Vagina (tissue), 2 donors: Measurements from ENCODE around the gene ATP5PD. TPM values are rescaled to one million over a fixed set of nuclear protein-coding genes. Genes with fewer than 3 reads are reported as not detected.

Source experiments
- DNase-seq, 2 donors: peaks; one replicate each; pipeline ENCODE4 v3.0.0-alpha.2; 2017; ENCODE audit errors: extremely low spot score in 2 of 2
- H3K27ac ChIP-seq: fragments of 200-600 bp; sonication (generic); one replicate; pipeline ENCODE4 v1.5.1; 2019
- H3K27me3 ChIP-seq: fragments of 200-600 bp; sonication (generic); one replicate; pipeline ENCODE4 v1.5.1; 2019
- H3K36me3 ChIP-seq, 2 donors: fragments of 200-600 bp; sonication (generic); one replicate each; pipeline ENCODE4 v1.5.1; 2017 to 2019
- H3K4me1 ChIP-seq: fragments of 200-600 bp; sonication (generic); one replicate; pipeline ENCODE4 v1.5.1; 2019
- H3K4me3 ChIP-seq, 2 donors: fragments of 200-600 bp; sonication (generic); 1 replicate in 1 of 2; 2 replicates in 1 of 2; pipeline ENCODE4 v1.5.1; 2016 to 2019
- H3K9me3 ChIP-seq: fragments of 200-600 bp; sonication (generic); one replicate; pipeline ENCODE4 v1.5.1; 2019
- CTCF ChIP-seq, 3 experiments: fragments of 450-650 bp in 2 of 3; fragments of 200-600 bp in 1 of 3; sonication (generic) in 1 of 3; IDR thresholded peaks; one replicate each; pipeline ENCODE4 v1.5.1; 2017 to 2019; ENCODE audit warnings: antibody characterized with exemption in 3 of 3, mild to moderate bottlenecking in 2 of 3, moderate library complexity in 2 of 3
- POLR2A ChIP-seq, 2 donors: fragments of 450-650 bp; IDR thresholded peaks; one replicate each; pipeline ENCODE4 v1.6.1; 2017; ENCODE audit warnings: antibody characterized with exemption in 2 of 2, mild to moderate bottlenecking in 2 of 2, moderate library complexity in 2 of 2
- POLR2AphosphoS5 ChIP-seq, 2 donors: sonication (generic); formaldehyde crosslinking; IDR thresholded peaks; one replicate each; pipeline ENCODE4 v1.9.0; 2017; ENCODE audit warnings: antibody characterized with exemption in 2 of 2, mild to moderate bottlenecking in 2 of 2, low read depth in 1 of 2; ENCODE audit not compliant: insufficient read depth in 1 of 2
- intact Hi-C: fragments of 100-400 bp; cut with DNase I; formaldehyde crosslinking; loops from one replicate; pipeline ENCODE4 v1.15.1; 2023
- total RNA-seq: library from RNA; depleted of rRNA; stranded (reverse); fragments of >200 nt; gene quantifications from one replicate; pipeline ENCODE4 v1.2.3, GENCODE V29; 2016

Gene ATP5PD
- total RNA-seq, 1 donor from 2014 or later, result 149 TPM

- no peaks in the 10 kb centered on the region for H3K9me3 ChIP-seq
- peaks cover 34% of the 10 kb centered on the region for H3K4me1 ChIP-seq
- no peak for TF ChIP-seq POLR2AphosphoS5 (IDR thresholded peaks at IDR 0.05; ENCODE audit: insufficient read depth in 1 of 2, low read depth in 1 of 2)
- TF ChIP-seq CTCF (IDR thresholded peaks at IDR 0.05), result no peak
- no peak for TF ChIP-seq POLR2A (IDR thresholded peaks at IDR 0.05)
- intact Hi-C loops, result no loop called here
- H3K27me3 ChIP-seq, result no peaks in the 10 kb centered on the region
- H3K36me3 ChIP-seq, result no peaks in the 10 kb centered on the region
- no peak for DNase-seq
- no peak overlapping the region for H3K4me3 ChIP-seq
- H3K27ac ChIP-seq, result no peak overlapping the region
Observed at GRCh38 chr17:75081611-75082540, 35.1 kb upstream of the ATP5PD start.

- intact Hi-C loops, result loop anchor here (10.0 kb wide), 1 partner anchor 46 kb away; no protein-coding TSS in a partner anchor
- Histone ChIP-seq H3K36me3 (no peaks in the 10 kb centered on the region), H3K27me3 (no peaks in the 10 kb centered on the region), H3K9me3 (no peaks in the 10 kb centered on the region), H3K4me1 (peaks cover 34% of the 10 kb centered on the region), H3K4me3 (no peak overlapping the region), H3K27ac (no peak overlapping the region)
- DNase-seq, result no peak
- TF ChIP-seq CTCF (IDR thresholded peaks at IDR 0.05) (no peak), POLR2AphosphoS5 (IDR thresholded peaks at IDR 0.05; ENCODE audit: insufficient read depth in 1 of 2, low read depth in 1 of 2) (no peak), POLR2A (IDR thresholded peaks at IDR 0.05) (no peak)
Observed at GRCh38 chr17:75079023-75079373, 32.2 kb upstream of the ATP5PD start.

- no peak overlapping the region for H3K4me3 ChIP-seq
- intact Hi-C loops, result loop anchor here (10.0 kb wide), 1 partner anchor 46 kb away; no protein-coding TSS in a partner anchor
Observed at GRCh38 chr17:75078284-75079022, 31.7 kb upstream of the ATP5PD start.

GRCh38 chr17:75077496-75078283 is 30.9 kb upstream of the ATP5PD start:
- intact Hi-C loops, result loop anchor here (10.0 kb wide), 1 partner anchor 47 kb away; no protein-coding TSS in a partner anchor
- peak in 1 of 2 donors; percentile 94 for DNase-seq
- TF ChIP-seq CTCF (IDR thresholded peaks at IDR 0.05) (no peak), POLR2AphosphoS5 (IDR thresholded peaks at IDR 0.05; ENCODE audit: insufficient read depth in 1 of 2, low read depth in 1 of 2) (peak in 1 of 2 donors; percentile 58), POLR2A (IDR thresholded peaks at IDR 0.05) (no peak)

More at GRCh38 chr17:75078284-75079022, 31.7 kb upstream of the ATP5PD start:
- no peaks in the 10 kb centered on the region for H3K36me3 ChIP-seq
- H3K27me3 ChIP-seq, result no peaks in the 10 kb centered on the region
- no peak for TF ChIP-seq POLR2A (IDR thresholded peaks at IDR 0.05)
- TF ChIP-seq CTCF (IDR thresholded peaks at IDR 0.05), result no peak
- TF ChIP-seq POLR2AphosphoS5 (IDR thresholded peaks at IDR 0.05; ENCODE audit: insufficient read depth in 1 of 2, low read depth in 1 of 2), result no peak
- H3K27ac ChIP-seq, result peak overlapping the region; percentile 72
- no peak for DNase-seq
- no peaks in the 10 kb centered on the region for H3K9me3 ChIP-seq
- peaks cover 37% of the 10 kb centered on the region for H3K4me1 ChIP-seq

More at GRCh38 chr17:75077496-75078283, 30.9 kb upstream of the ATP5PD start:
- H3K36me3 ChIP-seq, result no peaks in the 10 kb centered on the region
- H3K4me1 ChIP-seq, result peaks cover 37% of the 10 kb centered on the region
- peak overlapping the region; percentile 46 to 48 for H3K4me3 ChIP-seq
- no peaks in the 10 kb centered on the region for H3K27me3 ChIP-seq
- peak overlapping the region; percentile 72 for H3K27ac ChIP-seq
- no peaks in the 10 kb centered on the region for H3K9me3 ChIP-seq
